ENCODE results near the gene UNC93B1. TPM values are rescaled to one million over a fixed set of nuclear protein-coding genes. Genes with fewer than 3 reads are reported as not detected.

Gene UNC93B1
- total RNA-seq, 1 donor from 2014 or later, result 15.9 TPM

DNA sequence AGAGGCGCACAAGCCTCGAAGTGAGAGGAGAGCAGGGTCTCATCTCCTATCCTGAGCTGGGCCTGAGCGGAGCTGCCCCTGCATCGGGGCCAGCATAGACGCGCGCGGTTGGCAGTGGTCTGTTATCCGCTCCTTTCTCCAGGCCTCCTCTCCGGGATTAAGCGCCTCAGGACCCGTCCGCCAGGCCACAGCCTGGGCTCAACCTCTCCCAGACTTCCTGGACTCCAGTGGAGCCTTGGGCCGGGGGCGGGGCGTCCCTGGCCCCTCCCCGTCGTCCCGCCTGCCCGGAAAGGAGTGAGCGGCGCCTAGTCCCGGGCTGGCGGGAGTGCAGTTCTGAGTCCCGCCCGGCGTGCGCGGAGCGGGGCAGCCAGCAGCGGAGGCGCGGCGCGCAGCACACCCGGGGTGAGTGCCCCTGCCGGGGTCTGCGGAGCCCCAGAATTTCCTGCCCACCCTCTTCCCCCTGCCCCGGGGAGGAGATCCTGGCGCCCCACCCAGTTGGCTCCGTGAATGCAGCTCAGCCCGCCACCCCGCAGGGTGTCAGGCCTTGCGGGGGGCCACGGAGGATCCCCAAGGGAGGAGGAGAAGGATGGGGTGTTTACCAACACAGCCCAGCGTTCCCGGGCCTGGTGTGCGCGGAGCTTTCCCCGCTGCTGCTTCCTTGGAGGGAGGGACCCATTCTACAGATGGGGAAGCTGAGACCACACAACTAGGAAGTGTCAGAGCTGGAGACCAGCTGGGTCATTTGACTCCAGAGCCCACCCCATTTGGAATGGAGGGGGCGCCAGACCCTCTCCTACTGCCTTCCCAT, 35.0 kb upstream of the UNC93B1 start, which contains the start of gene TCIRG1:
Gene TCIRG1 (plus strand): TSS at position 308 of the 808 bp plus-strand sequence. CDS start 2,247 bp downstream, outside the sequence.
- peaks cover 24% of the 10 kb centered on the region for H3K4me1 Mint-ChIP-seq (ENCODE audit: low read depth)
- H3K27ac Mint-ChIP-seq (ENCODE audit: unreplicated experiment), result peak within 1 kb of the TSS; percentile 85
- peak; percentile 78 for DNase-seq (ENCODE audit: low spot score)
- peak within 1 kb of the TSS; percentile 72 for H3K4me3 Mint-ChIP-seq (ENCODE audit: unreplicated experiment)
- H3K27me3 Mint-ChIP-seq (ENCODE audit: low read depth), result no peaks in the 10 kb centered on the region
- H3K36me3 Mint-ChIP-seq (ENCODE audit: low read depth), result peaks cover under 1% of the 10 kb centered on the region
- TF ChIP-seq, protein P1, sequence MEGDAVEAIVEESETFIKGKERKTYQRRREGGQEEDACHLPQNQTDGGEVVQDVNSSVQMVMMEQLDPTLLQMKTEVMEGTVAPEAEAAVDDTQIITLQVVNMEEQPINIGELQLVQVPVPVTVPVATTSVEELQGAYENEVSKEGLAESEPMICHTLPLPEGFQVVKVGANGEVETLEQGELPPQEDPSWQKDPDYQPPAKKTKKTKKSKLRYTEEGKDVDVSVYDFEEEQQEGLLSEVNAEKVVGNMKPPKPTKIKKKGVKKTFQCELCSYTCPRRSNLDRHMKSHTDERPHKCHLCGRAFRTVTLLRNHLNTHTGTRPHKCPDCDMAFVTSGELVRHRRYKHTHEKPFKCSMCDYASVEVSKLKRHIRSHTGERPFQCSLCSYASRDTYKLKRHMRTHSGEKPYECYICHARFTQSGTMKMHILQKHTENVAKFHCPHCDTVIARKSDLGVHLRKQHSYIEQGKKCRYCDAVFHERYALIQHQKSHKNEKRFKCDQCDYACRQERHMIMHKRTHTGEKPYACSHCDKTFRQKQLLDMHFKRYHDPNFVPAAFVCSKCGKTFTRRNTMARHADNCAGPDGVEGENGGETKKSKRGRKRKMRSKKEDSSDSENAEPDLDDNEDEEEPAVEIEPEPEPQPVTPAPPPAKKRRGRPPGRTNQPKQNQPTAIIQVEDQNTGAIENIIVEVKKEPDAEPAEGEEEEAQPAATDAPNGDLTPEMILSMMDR (IDR thresholded peaks at IDR 0.05), result peak; percentile 15
- H3K9me3 Mint-ChIP-seq (ENCODE audit: low read depth), result no peaks in the 10 kb centered on the region

DNA sequence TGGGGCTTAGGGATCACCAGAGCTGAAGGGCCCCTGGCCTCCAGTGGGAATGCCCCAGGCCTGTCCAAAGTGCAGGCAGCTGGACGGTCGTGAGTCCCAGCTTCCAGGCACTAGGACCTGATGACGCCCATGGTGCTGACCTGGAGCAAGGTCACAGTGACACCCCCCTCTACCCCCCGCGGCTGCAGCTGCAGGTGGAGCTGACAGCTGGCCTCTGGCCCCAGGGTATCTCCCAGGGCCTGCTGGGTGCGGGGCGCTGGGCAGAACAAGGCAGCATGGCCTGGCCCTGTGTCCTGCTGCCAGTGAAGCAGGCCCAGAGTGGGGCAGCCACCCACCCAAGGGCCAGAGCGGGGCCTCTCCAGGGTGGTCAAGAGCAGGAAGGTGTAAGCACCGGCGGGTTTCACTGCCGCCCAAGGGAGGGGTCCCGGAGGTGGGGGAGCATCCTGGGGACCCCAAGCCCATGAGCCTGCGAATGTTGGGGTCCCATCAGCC, 34.4 kb upstream of the UNC93B1 start:
- peak overlapping the region; percentile 72 for H3K4me3 Mint-ChIP-seq (ENCODE audit: unreplicated experiment)
- TF ChIP-seq, protein P1 (IDR thresholded peaks at IDR 0.05), result no peak
- peaks cover 24% of the 10 kb centered on the region for H3K4me1 Mint-ChIP-seq (ENCODE audit: low read depth)
- peak; percentile 92 for DNase-seq (ENCODE audit: low spot score)
- H3K36me3 Mint-ChIP-seq (ENCODE audit: low read depth), result peaks cover 2% of the 10 kb centered on the region
- no peaks in the 10 kb centered on the region for H3K9me3 Mint-ChIP-seq (ENCODE audit: low read depth)
- no peaks in the 10 kb centered on the region for H3K27me3 Mint-ChIP-seq (ENCODE audit: low read depth)
- peak overlapping the region; percentile 49 for H3K27ac Mint-ChIP-seq (ENCODE audit: unreplicated experiment)

GRCh38 chr11:68037411-68038225, 33.7 kb upstream of the UNC93B1 start:
- H3K4me3 Mint-ChIP-seq (ENCODE audit: unreplicated experiment), result no peak overlapping the region
- no peaks in the 10 kb centered on the region for H3K27me3 Mint-ChIP-seq (ENCODE audit: low read depth)
- DNase-seq (ENCODE audit: low spot score), result no peak
- peaks cover 24% of the 10 kb centered on the region for H3K4me1 Mint-ChIP-seq (ENCODE audit: low read depth)
- H3K27ac Mint-ChIP-seq (ENCODE audit: unreplicated experiment), result peak overlapping the region; percentile 41
- no peaks in the 10 kb centered on the region for H3K9me3 Mint-ChIP-seq (ENCODE audit: low read depth)
- TF ChIP-seq, protein P1 (IDR thresholded peaks at IDR 0.05), result no peak
- peaks cover 2% of the 10 kb centered on the region for H3K36me3 Mint-ChIP-seq (ENCODE audit: low read depth)

GRCh38 chr11:68036717-68037239, 32.9 kb upstream of the UNC93B1 start:
- TF ChIP-seq, protein P1 (IDR thresholded peaks at IDR 0.05), result no peak
- no peak overlapping the region for H3K4me3 Mint-ChIP-seq (ENCODE audit: unreplicated experiment)
- no peaks in the 10 kb centered on the region for H3K9me3 Mint-ChIP-seq (ENCODE audit: low read depth)
- H3K36me3 Mint-ChIP-seq (ENCODE audit: low read depth), result peaks cover 2% of the 10 kb centered on the region
- H3K27me3 Mint-ChIP-seq (ENCODE audit: low read depth), result no peaks in the 10 kb centered on the region
- peak overlapping the region; percentile 22 for H3K27ac Mint-ChIP-seq (ENCODE audit: unreplicated experiment)
- peaks cover 23% of the 10 kb centered on the region for H3K4me1 Mint-ChIP-seq (ENCODE audit: low read depth)
- no peak for DNase-seq (ENCODE audit: low spot score)

Measured in chondrocyte (in vitro differentiated cells).